Pons (tissue), 1 donor: ENCODE results near the gene BORCS5.

Experiments
- DNase-seq: peaks from one replicate; pipeline ENCODE4 v3.0.0-alpha.2; 2016; ENCODE audit warnings: low spot score

BORCS5 gene

DNA sequence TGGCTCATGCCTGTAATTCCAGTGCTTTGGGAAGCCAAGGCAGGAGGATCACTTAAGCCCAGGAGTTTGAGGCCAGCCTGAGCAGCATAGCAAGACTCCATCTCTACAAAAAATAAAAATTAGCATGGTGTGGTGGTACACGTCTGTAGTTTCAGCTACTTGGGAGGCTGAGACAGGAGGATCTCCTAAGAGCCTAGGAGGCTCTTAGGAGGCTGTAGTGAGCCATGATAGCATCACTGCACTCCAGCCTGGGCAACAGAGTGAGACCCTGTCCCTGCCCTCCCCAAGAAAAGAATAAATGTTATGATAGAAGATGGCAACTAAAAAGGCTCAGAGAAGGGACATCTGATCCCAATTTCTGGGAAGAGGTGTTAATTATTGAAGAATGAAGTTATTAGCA lies 3.6 kb upstream of the BORCS5 start:
- no peak for DNase-seq

DNA sequence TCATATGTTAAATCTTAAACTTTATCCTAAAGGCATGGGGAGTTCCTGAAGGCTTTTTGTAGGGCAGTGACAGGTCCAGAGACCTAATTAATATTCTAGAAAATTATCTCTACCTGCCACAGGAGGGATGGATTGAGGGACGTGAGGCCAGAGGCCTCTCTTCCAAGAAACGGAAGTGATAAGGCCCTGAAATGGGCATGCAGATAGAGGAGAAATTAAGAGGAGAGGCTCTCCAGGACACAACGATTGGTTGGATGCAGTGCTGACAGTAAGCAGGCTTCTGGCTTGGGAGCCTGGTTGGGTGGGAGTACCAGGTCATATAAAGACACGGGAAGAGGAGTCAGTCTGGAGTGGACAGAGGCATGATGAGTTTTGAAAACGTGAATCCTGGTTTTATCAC lies 3.1 kb upstream of the BORCS5 start:
- no peak for DNase-seq

DNA sequence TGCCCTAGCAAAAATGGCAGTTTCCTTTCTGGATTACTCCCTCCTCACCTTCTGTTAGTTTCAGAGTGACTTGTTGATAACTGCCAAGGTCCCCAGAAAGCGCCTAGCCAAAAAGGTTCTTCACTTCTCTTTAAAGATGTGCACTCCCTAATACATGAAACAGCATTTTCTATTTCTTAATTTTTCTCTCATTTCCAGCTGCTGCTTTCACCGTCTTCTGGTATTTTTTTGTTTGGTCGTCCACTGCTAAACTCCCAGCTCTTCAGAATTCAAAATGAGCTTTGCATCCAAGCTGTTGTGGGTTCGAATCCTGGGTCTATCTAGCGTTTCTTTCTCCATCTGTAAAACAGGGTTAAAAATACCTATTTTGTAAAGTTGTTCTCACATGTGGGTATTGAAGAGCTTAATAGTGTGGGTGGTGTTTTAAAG lies 397 bp upstream of the BORCS5 start:
- no peak for DNase-seq

DNA sequence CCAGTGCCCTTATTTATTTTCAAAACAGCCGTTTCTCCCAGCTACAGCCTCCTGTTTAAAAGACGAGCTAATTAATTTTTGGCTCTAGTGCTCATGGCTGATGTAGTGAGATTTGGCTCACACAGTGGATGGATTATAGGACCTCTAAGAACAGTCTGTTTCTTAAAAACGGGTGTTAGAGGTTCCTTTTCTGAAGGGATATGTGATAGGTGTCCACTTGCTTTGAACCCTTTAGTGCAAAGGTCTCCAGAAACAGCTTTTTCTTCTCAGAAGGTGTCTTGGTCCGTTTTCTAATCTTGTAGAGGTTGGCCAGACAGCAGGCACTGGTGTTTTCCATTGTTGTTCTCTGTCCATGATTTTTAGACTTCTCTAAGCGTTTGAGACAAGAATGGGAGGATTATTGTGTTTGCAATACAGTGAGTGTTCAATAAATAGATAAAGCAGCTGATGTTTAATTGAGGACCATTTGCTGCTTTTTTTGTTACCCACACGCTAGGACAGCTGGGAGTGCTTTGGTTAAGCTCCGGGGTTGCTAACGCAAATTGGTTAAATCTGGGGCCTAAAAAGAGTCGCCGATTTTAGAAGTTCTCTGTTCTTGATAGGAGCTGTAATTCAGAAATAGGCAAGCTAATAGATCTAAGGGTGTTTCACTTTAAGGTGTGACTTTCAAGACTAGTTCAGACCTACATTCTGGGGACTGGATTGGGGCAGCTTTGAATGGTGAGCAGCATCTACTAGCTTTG lies 1.0 kb downstream of the BORCS5 start:
- DNase-seq: peak; percentile 68

DNA sequence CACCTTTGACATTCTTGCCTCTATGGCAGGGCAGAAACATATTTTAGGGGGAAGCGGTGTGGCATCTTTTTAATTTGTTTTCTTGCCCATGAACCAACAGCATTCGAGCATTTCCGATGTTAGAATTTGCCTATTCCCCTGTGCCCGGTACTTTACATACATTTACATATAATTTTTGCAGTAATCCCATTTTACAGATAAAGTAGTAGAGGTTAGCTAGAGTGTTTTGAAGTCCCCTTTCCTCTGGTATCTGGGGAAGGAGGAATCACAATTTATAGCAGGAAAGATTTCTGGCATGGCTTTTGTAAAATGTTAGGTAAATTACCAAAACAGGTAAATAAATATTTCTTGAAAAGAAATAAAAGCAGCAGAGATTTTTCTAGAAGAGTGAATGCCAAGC lies 1.6 kb downstream of the BORCS5 start:
- DNase-seq: no peak

DNA sequence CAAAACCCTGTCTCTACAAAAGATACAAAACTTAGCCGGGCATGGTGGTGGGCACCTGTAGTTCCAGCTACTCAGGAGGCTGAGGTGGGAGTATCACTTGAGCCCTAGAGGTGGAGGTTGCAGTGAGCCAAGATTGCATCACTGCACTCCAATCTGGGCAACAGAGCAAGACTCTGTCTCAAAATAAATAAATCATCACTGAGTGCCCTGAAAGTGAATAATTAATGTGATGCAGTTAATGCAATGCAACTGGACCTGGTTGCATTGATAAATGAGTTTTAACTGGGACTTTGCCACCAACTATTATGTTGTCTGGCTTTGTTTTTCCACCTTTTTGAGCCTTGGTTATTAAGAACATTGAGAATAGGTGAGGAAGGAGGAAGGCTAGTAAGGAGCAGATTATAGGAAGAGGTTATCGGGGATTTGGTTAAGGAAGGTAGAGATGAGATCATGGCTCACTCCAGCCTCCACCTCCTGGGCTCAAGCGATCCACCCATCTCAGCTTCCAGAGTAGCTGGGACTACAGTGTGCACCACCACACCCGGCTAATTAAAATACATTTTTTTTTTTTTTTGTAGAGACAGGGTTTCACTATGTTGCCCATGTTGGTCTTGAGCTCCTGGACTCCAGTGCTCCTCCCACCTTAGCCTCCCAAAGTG lies 8.0 kb downstream of the BORCS5 start:
- DNase-seq: no peak

DNA sequence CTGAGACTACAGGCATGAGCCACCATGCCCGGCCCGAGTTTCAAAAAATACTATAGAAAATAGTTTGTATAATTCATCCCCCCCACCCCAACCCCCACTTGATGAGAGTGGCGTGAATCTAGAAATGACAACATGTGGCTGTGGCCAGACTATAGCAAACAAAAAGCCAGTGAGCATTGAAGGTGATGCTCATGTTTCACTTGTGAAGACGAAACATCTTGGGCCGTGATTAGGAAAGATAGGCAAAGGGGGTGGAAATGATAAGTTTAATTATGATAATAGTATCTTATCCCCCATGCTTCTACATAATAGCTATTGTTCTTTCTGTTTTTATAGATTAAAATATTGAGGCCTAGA lies 8.5 kb downstream of the BORCS5 start:
- no peak for DNase-seq

DNA sequence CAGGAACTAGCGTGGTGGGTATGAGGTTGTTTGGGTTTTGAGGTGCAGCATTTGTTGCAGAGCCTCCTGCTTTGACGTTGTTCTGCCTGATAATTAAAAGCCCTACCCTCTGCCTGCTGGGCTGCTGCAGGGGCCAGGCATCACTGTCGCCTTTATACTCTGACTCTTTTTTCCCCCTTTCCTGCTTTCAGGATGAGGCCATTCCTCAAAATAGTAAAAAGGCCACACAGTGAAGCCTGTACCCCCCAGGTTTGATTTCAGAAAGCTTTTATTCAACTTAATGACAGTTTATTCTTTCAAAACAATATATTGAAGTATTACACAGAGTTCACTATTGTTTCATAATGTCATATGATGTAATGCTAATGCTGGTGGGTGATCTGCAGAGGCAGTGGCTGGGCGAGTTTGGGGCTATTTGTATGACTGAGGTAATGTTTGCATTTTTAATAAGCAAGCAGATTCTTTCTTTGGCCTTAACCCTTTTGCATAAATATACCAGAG lies 9.1 kb downstream of the BORCS5 start:
- DNase-seq: peak; percentile 84

DNA sequence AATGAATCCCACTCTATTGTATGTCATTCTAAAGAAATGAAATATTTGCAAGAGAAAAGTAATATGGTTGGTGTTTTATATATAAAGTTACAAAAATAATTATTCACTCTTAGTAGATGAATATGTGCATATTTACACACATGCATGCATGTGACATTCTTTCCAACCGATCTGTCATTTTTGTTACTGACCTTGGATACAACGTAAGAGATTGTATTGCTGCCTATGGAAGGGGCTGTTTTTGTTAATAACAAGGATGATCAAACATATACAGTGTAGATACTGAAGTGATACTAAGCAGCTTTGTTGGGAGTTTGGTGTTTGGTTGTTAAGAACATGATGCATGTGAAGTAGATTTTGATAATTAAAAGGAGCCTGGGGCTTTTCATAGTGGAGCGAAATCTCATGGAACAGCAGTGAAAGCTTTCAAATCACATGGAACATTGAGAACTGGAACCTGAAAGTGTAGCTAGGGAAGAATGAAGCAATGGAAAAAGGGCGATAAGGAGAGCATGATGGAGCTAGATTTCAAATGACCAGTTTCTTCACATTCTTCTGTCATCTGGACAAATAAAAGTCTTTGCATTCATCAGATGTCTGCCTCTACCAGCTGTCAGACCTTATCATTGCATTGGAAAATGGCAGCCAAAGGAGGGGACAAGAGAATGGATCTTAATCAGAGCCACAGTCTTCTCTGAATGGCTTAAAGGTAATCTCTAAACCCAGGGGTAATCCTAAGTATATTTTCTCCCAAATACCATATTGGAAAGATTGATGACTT lies 10.0 kb downstream of the BORCS5 start:
- DNase-seq: peak; percentile 59

DNA sequence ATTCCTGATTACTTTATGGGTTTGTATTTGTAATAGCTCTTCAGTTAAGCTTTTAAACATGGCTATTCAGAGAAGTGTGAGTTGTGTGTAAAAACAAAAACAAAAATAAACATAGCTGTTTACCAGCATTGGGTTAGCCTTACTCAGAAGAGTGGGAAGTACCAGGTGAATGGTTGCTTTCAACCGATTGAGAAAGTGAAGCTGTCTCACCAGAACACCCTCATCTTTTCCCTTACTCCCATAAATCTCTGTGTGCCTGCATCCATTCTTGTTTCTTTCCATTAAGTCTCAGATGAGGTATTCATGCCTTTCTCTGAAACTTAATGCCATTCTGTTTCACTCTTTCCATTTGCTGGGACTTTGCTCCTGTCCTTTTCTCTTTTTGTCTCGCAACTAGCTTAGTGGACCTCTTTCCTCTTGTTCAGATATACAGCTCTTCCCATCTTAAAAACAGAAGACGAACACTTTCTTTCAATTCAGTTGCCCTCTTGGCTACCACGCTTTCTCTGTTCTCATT lies 10.7 kb downstream of the BORCS5 start:
- DNase-seq: no peak

DNA sequence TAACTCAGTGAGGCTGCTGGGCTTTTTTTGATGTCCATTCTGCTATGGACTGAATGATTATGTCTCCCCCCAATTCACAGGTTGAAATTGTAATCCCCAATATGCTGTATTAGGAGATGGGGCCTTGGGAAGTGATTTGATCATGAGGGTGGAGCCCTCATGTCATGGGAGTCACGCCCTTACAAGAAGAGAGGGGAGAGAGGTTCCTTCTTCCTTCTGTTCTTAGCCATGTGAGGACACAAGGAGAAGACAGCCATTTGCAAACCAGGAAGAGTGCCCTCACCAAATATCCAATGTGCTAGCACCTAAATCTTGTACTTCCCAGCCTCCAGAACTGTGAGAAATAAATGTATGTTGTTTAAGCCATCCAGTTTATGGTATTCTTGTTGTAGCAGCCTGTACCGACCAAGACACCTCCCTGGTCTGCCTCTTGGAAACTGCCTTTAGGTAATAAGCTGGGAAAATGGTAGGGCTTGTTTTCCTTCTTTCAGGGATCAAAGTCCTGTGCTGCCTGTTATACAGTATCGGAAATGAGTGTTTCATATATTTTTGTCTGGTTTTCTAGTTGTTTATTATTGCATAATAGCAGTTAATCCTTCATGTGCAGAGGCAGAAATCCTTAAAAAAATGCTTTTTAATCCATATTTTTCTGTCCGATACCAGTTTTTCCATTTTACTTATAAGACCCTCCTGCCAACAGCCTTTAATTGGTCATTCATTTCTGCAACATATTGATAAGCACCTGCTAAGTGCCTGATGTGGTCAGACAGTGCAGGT lies 16.3 kb downstream of the BORCS5 start:
- no peak for DNase-seq

DNA sequence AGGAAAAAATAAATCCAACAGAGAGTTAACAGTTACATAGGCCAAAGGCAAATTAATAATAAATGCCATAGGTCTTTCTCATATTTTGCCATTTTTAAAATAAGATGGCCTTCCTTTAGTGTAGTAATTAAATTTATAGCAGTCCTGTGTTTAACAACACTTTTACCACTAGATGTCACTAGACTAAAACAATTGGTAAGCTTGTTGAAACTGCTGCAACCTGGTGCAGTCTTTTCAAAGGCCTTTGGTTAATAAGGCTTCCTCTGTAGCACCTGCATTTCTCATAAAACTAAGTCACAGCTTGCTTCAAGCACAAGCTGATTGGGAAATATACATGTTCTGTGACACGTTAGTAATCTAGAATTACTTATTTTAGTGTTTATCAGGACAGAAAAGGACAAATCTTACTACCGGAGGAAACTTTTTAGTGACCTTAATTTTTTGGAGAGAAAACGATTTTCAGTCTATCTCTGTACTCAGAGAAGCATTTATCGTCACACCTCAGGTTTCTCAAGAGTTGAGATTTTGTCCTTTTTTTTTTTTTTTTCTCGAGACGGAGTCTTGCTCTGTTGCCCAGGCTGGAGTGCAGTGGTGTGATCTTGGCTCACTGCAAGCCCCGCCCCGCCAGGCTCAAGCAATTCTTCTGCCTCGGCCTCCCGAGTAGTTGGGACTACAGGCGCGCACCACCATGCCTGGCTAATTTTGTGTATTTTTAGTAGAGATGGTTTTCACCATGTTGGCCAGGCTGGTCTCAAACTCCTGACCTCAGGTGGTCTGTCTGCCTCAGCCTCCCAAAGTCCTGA lies 20.0 kb downstream of the BORCS5 start:
- DNase-seq: peak; percentile 94

DNA sequence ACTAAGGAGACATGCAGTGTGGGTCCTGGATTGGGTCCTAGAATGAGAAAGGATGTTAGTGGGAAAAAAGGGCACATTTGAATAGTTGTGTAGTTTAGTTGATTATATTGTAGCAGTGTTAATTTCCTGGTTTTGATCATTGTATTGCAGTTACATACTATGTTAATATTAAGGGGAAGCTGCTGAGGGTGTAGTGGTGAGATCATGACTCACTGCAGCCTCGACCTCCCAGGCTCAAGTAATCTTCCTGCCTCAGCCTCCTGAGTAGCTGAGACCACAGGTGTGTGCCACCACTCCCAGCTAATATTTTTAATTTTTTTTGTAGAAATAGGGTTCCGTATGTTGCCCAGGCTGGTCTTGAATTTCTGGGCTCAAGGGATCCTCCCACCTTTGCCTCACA lies 21.7 kb downstream of the BORCS5 start:
- no peak for DNase-seq

DNA sequence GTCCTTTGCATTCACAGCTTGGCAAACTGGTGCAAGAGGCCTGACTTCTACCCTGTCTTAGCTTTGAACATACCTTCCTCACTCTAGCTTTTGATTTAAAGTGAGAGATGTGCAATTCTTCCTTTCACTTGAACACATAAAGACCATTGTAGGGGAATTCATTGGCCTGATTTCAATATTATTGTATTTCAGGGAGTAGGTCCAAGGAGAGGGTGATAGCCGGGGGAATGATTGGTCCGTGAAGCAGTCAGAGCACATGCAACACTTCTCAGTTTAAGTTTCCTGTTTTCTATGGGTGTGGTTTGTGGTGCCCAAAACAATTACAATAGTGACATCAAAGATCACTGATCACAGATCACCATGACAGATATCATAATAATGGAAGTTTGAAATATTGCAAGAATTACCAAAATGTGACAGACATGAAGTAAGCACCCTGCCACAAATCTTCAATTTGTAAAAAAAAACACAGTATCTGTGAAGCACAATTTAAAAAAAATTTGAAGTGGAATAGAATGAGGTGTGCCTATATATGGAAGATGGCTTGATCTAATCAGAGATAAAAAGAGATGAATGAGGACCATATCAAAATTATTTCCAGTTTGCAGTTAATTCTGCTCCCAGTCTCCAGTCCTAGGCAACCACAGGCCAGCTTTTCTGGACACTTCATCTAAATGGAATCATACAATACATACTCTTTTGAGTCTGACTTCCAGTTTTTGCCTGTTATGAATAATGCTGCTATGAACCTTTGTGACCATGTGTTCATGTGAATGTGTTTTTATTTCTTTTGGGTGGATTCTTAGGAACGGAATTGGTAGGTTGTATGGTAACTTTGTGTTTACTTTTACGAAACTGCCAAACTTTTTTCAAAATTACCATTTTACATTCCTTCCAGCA lies 23.2 kb downstream of the BORCS5 start:
- peak; percentile 60 for DNase-seq

DNA sequence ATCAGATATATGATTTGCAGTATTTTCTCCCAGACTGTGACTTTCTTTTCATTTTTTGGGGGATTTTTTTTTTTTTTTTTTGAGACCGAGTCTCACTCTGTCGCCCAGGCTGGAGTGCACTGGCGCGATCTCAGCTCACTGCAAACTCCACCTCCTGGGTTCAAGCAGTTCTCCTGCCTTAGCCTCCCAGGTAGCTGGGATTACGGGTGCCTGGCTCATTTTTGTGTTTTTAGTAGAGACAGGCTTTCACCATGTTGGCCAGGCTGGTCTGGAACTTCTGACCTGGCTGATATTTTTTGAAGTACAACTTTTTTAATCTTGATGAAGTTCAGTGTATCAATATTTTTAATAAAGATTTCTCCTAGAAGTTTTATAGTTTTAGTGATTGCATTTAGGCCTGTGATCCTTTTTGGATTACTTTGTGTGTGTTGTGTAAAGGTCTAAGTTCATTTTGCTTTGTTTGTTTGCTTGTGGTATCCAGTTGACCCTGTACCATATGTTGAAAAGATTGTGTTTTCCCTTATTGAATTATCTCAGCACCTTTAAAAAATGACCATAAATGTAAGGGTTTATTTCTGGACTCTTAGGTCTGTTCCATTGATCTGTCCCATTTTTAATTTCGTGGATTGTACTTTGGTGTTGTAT lies 24.2 kb downstream of the BORCS5 start:
- no peak for DNase-seq

DNA sequence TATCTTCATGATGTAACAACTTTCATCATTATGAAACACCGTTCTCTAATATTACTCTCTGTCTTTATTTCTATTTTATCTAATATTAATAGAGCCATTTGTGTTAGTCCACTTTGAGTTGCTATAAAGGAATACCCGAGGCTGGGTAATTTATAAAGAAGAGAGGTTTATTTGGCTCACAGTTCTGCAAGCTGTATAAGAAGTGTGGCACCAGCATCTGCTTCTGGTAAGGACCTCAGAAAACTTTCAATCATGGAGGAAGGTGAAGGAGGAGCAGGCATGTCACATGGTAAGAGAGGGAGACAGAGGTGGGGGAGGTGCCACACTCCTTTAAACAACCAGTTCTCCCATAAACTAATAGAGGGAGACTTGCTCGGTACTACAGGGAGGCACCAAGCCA lies 25.1 kb downstream of the BORCS5 start:
- no peak for DNase-seq

DNA sequence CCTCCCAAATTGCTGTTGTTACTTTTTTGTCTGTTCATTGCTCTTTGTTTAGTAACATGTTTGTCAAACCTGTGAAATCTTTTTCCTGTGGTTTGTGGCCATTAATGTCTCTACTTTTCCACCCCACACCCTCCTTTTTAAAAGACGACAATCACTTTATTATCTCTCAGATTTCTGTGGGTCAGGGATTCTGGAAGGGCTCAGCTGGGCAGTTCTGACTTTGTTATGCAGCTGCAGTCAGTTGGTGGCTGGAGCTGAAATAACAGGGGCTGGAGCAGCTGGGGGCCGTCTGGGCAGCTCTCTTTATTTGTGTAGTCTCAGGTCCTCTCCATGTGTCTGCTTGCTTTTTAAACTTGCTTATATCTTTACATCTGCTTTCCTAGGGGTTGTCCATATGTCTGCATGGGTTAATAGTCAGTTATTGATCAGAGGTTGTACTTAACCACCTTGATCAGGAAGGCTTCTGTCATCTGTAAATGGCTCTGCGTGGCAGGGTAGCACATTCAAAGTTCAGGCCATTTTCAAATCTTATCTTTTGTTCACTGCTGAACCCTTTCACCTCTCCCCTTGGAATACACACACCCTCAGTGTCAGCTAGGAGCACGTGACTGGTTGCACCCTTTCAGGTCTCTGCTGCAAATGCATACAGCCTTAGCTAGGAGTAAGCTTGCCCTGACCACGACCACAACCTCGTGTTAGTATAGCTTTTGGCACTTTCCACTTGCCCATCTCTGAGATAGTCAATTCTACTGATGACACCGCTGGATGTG lies 27.9 kb downstream of the BORCS5 start:
- DNase-seq: peak; percentile 62

DNA sequence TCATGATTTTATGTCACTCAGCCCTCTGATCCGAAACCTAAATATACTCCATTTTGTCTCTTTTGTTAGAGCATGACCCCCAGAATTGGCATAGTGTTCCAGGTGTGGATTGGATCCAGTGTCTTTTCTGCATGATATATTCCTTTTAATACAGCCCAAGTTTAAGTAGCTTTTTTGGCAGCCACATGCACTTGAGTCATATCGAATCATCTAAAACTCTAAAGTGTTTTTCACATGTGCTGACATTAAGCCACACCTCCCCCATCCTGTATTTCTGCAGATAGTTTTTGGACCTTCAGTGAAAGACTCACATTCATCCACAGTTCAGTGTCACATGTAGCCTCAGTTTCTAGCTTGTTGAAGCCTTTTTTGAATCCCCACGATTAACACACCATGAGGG lies 30.6 kb downstream of the BORCS5 start:
- no peak for DNase-seq

DNA sequence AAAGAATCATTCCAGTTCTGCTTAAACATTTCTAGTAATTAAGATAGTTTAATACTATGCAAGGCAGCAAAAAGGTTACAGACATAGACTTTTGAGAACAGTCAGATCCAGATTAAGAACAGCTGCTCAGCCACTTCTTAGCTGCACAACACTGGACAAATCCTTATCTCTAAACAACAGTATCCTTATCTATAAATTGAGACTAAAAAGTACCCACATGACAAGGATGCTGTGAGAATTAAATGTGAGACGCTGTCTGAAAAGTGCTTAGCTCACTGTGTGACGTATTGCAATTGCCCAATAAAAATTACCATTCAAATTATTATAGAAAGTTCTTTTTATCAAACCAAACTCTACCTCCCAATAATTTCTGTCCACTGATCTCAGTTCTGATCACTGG lies 35.5 kb downstream of the BORCS5 start:
- DNase-seq: no peak
